HG03045 (cell line): Measurements from ENCODE around the gene MTOR.
"Not testable (repeated sequence)": the region's sequence is repeated elsewhere in the genome, so short reads cannot be mapped to it uniquely, and the experiment has no call there.

ENCODE experiments used
- ATAC-seq: cut with Tn5 transposase; IDR thresholded peaks from one replicate; pipeline ENCODE4 v1.9.1; 2021; ENCODE audit warnings: mild to moderate bottlenecking, moderate library complexity; ENCODE audit not compliant: unreplicated experiment

The MTOR gene

GRCh38 chr1:11262171-11263049 is at the start of gene MTOR:
Gene MTOR, minus strand, starts transcription at chr1:11262551. Its CDS starts 3,142 bp downstream, at chr1:11259409.
- ATAC-seq = peak; percentile 98

- ATAC-seq = no peak
Measured at GRCh38 chr1:11309385-11309784, 47.0 kb upstream of the MTOR start.

GRCh38 chr1:11308699-11309224 is 46.4 kb upstream of the MTOR start:
- no peak for ATAC-seq

- no peak for ATAC-seq
Measured at GRCh38 chr1:11307852-11308251, 45.5 kb upstream of the MTOR start.

- not testable (repeated sequence) for ATAC-seq
Measured at GRCh38 chr1:11305516-11305915, 43.2 kb upstream of the MTOR start.

- no peak for ATAC-seq
Measured at GRCh38 chr1:11302366-11302765, 40.0 kb upstream of the MTOR start.

- no peak for ATAC-seq
Measured at GRCh38 chr1:11301601-11302000, 39.2 kb upstream of the MTOR start.

- ATAC-seq = no peak
Measured at GRCh38 chr1:11299225-11299574, 36.8 kb upstream of the MTOR start.

GRCh38 chr1:11298390-11299224 is 36.3 kb upstream of the MTOR start:
- no peak for ATAC-seq

- ATAC-seq = not testable (repeated sequence)
Measured at GRCh38 chr1:11297774-11298173, 35.4 kb upstream of the MTOR start.

GRCh38 chr1:11295905-11296304 is 33.6 kb upstream of the MTOR start:
- ATAC-seq = no peak

GRCh38 chr1:11294951-11295350 is 32.6 kb upstream of the MTOR start:
- no peak for ATAC-seq

- no peak for ATAC-seq
Measured at GRCh38 chr1:11293856-11294255, 31.5 kb upstream of the MTOR start.

GRCh38 chr1:11291049-11291448 is 28.7 kb upstream of the MTOR start:
- no peak for ATAC-seq

GRCh38 chr1:11289064-11289463 is 26.7 kb upstream of the MTOR start:
- ATAC-seq = no peak

GRCh38 chr1:11286735-11287410 is 24.5 kb upstream of the MTOR start:
- ATAC-seq = no peak

GRCh38 chr1:11285883-11286734 is 23.8 kb upstream of the MTOR start:
- no peak for ATAC-seq

GRCh38 chr1:11284784-11285183 is 22.4 kb upstream of the MTOR start:
- no peak for ATAC-seq

GRCh38 chr1:11283151-11283550 is 20.8 kb upstream of the MTOR start:
- ATAC-seq = no peak
